Skin of body (tissue), 2 donors: ENCODE data around the gene ASB1. TPM values are rescaled to one million over a fixed set of nuclear protein-coding genes. Genes with fewer than 3 reads are reported as not detected.

Experiments
- DNase-seq: peaks from one replicate; lab custom pipeline; 2025; lab: John Stamatoyannopoulos, UW
- total RNA-seq: library from RNA; depleted of rRNA; stranded (reverse); fragments of >200 nt; gene quantifications from one replicate; pipeline ENCODE4 v1.2.3, GENCODE V29; 2014

The ASB1 gene, protein sequence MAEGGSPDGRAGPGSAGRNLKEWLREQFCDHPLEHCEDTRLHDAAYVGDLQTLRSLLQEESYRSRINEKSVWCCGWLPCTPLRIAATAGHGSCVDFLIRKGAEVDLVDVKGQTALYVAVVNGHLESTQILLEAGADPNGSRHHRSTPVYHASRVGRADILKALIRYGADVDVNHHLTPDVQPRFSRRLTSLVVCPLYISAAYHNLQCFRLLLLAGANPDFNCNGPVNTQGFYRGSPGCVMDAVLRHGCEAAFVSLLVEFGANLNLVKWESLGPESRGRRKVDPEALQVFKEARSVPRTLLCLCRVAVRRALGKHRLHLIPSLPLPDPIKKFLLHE
- 13.4 TPM for total RNA-seq

DNA sequence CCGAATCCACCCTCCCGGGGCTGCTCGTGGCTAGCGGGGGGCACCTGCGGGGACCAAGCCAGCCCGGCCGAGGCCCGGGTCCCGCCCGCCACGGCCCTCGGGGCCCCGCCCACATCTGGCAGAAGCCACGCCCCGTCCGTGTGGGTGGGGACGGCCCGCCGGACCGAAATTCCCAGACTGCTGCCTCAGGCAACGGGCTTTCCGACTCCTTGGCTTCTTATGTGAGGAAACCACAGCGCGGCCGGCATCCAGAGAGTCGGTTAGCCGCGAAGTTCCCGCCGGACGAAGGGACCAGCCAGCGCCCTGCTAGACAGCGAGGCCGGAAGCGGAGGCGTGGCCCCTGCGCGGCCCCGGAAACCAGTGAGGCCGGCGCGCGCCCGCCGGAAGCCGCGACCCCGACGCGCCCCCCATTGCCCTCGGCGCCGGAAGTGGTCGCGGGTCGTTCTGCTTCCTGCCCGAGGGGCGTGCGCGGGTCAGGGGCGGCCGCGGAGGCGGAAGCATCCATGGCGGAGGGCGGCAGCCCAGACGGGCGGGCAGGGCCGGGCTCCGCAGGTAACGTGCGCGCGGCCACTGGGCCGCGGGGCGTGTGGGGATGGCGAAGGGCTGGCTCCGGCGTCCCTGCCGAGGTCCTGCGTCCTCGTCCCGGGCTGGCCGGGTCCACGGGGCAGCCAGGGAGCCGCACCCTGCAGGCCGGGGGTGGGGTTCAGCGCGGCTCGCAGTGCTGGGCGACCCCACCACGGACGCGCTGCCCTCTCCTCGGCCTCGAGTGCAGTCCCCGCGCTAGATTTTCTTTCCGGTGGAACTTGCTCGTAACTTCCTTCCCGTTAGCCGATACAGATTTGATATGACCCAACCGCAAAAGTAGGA, at the start of gene ASB1:
Gene ASB1 (plus strand): TSS at position 360 of the 867 bp plus-strand sequence. CDS start 144 bp downstream, at position 504.
- DNase-seq = peak; percentile 70

DNA sequence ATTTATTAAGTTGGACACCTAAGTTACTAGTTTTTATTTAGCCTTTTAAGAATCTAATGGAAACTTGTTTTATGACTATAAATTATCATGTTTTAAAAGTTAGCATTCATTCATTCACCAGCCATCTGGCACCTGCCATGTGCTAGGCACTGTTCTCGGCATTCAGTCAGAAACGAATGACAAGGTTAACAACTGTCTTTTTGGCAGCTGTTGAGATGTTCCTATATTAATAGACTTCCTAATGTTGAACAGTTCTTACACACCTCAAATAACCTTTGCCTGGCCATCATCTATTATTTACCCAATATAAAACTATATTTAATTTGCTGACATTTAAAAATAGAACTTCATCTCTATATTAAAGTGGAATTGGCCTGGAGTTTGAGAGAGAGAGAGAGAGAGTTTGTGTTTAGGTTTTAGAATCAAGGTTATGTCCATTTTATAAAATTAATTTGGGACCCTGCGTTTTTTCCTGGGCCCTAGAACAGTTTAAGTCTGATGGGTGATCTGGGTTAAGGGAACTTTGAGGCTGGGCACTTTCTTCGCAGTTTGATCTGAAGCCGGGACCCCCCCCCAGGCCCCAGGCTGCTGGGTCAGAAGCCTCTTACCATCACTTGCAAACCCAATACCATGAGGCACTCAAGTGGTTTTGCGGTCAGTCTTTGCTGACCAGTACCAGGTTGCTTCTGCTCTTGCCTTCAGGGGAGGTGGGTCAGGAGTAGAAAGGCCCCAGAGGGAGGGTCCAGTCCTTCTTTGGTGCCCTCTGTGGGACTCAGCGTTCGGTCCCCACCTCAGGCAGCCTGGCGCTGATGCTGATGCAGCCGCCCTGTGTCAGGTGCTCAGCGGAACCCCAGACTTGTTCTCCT, 48.3 kb upstream of the ASB1 start:
- no peak for DNase-seq

DNA sequence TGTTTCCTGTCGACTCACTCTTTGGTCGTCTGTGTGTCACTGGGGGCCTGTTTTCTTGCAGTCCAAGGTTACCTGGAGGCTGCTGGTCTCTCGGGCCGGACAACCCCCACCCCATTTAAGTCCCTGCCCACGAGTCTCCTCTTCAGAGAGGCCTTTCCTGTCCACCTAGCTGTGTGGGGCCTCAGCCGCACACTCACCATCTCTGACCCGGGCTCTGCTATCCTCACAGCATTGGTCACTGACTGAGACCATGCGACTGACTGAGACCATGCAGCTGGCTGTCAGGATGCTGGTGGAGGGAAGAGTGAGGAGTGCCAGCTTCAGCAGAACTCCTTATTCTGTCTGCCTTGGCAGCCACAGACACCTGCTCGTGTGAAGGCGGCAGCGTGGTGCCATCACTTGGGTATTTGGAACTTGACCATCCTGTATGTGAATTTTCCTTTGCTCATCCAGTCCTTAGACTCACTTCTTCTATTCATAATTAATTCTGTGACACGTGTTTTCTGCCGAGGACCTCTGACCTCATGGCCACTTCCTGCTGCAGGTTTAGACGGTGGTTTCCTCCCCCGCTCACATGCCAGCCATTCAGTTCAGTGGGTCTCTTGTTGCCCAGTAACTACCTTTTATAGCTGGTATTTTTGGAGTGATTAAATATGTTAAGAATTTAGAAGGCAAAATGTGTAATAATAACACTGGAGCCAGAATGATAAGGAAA, 47.5 kb upstream of the ASB1 start:
- no peak for DNase-seq

DNA sequence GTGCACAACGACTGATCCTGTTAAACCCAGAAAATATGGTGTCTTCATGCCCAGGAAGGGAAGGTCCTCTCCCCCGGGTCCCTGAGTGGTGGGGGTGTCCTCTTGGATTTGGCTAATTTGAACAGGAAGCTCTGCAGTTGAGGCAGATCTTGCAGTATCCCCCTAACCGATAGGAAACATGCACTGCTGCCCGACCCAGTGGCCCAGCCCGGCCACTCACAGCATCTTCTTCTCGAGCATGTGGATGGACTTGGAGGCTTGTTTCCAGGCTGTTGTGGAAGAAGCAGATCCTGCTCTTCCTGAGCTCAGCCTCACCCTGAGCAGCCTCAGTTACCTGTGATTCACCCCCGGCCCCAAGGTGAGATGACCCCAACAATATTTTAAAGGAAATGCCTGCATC, 46.4 kb upstream of the ASB1 start:
- DNase-seq = no peak

DNA sequence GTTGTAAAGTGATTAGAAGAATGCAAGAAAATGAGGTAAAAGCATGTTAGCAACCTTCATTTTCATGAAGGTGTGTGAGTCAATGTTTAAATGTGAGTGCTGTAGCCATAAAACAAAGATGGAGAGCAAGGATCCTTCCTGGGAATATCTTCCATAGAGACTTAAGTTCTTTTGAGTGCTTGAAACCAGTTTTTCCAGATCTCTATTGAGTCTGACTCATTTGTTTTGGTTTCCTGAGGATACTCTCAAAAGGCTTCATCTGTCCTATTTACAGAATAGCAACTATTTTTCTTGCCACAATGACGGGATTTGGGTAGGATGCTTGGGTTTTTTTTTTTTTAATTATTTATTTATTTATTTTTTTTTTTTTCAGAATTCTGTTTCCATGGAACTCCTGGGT, 45.9 kb upstream of the ASB1 start:
- DNase-seq = no peak

DNA sequence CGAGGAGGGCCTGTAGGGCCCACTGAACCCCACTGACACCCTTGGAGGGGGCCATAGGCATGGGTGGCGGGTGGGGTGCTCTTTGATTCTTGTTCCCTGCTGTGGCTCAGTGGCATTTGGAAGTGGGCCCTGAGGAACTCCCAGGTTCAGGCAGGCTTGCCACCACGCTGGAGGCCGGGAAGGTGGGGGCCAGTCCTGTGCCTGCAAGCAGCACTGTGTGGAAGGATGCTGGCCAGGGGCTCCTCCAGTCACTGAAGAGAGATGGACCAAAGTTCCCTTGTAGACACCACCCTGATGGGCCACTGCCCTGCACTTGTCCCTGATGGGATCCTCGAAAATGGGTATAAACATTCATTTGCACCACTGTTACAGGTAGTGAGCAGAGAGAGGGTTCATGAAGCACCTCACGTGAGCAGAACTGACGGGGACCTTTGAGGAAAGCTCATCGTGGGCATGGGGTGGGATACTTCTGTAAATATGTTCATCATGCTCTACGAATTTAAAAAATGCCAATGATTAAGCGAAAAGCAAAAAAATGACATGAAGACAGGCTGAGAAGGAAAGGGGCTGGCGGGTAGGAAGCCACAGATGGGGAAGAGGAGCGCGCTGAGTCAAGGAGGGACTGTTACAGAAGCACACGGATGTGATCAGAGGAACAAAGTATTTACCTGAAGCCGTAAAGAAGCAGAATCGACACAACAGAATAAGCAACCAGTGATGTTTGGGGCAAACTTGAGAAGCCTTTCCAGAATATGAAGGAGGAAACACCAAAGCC, 45.2 kb upstream of the ASB1 start:
- DNase-seq = no peak

GRCh38 chr2:238382381-238382781, 44.3 kb upstream of the ASB1 start:
- no peak for DNase-seq

- DNase-seq = no peak
These were observed 43.6 kb upstream of the ASB1 start for GRCh38 chr2:238383135-238383534.

DNA sequence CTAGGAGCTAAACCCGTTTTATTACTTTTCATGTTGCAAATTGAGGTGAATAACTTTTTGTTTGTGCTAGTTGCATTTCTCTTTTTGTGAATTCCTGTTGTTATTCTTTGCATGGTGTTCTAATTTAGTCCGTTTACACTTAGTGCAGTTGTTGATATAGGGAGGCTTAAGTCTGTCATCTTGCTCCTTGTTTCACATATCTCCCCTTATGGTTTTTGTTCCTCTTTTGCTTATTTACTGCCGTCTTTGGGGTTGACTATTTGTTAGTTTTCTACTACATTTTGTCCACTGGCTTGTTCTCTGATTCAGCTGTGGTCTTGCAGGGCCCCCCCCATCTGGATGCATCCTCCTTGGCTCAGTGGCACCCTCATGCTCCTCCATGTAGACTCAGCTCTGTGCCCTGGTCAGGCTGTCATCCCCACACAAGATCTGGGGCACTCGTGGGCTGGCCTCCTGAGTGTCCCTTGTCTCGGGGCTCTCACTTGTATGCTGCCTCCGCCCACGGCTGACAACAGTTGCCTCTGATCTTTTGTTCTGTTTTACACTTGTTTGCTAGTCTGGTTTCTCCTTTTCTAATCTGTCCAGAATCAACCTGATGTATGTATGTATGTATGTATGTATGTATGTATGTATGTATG, 42.9 kb upstream of the ASB1 start:
- DNase-seq = no peak

DNA sequence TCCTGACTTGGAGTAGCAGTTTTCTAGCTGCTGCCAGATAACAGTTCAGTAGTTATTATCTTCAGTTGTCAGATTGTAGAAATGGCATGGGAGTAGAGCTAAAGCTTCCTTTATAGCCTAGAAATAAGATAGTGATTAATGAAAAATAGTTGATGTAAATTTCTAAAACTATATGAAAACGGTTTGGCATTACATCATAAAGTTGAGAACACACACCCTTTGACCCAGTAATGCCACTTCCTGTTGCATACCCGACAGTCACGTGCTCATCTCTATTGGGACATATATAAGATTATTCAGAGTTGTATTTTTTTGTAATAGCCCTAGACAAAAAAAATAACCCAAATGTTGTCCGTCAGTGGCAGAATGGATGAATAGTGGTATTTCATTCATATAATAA, 39.4 kb upstream of the ASB1 start:
- no peak for DNase-seq

DNA sequence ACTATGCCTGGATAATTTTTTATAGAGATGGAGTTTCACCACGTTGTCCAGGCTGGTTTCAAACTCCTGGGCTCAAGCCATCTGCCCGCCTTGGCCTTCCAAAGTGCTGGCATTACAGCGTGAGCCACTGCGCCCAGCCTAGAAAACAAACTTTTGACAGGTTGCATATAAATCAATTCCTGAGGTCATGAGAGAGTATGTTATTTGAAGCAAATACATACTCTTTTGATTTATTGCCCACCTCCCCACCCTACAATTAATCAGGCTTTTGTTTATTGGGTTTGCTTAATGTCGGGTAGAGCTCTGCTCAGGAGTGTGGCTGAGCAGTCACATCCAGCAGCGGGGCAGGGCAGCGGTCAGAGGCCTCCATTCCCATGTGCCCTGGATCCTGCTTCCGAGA, 37.9 kb upstream of the ASB1 start:
- no peak for DNase-seq

DNA sequence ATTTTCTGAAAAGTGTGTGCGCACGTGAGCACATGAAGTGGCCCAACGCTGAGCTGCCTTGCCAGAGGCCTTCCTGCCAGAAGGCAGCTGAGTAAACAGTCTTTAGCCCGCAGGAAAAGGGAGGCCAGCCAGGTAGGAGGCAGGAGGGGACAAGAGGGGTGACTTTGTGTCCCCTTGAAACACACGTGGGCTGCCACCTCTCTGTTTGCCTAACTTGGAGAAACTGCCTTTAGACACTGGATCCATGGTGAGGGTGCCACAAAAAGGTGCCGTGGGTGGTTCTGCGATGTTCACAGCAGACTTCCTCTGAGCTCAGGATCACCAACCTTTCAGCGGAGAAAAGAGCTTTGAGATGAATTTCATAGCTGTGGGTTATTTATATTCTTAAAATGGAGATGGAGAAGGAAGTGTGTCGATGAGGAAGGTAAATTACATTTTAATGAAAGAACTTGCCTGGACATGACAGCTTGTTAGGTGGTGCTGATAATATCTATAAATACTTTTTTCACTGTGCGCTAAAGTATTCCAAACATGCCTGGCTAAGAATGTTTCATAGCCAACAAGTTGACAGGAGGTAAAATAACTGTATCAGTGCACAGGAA, 36.6 kb upstream of the ASB1 start:
- no peak for DNase-seq

- no peak for DNase-seq
These were observed 35.6 kb upstream of the ASB1 start for GRCh38 chr2:238391042-238391689.

DNA sequence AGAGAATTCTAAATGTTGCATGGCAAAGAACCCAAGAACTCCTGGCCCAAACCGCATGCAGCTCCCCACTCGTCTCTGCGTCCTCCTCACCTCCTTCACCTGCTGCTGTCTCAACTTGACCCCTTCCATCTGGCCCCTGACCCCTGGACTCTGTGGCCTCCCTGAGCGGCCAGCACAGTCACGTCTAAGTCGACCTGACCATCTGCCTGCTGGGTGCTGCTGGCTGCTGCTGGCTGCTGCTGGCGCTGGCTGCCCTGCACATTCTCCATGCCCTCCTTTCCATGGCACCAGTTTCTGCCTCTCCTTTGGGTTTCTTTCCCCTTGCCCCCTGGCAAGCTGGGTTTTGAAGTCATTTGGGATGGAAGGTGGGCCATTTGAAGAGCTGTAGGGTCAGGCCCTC, 30.1 kb upstream of the ASB1 start:
- DNase-seq = no peak

DNA sequence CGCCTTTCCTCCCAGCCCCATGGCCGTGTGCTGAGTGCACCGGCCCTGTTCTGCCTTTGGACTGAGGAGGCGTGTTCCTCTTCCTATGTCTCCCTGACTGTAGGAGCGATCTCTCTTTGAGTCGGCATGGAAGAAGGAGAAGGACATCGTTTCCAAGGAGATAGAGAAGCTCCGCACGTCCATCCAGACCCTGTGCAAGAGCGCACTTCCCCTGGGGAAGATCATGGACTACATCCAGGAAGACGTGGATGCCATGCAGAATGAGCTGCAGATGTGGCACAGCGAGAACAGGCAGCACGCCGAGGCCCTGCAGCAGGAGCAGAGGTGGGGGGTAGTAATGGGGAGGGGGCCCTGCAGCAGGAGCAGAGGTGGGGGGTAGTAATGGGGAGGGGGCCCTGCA, 29.4 kb upstream of the ASB1 start:
- no peak for DNase-seq

DNA sequence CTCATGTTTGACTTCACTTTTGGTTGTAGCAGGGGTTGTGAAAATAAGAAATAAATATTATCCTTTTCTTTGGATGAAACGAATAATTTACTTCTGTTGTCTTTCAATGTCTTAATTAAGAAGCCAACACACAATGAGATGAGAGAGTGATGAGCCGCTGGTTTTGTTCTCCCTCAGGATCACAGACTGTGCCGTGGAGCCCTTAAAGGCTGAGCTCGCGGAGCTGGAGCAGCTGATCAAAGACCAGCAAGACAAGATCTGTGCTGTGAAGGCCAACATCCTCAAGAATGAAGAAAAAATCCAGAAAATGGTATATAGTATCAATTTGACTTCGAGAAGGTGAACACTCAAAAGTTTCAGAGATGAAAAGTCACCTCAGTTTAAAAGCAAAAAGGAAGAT, 28.1 kb upstream of the ASB1 start:
- no peak for DNase-seq

- no peak for DNase-seq
These were observed 27.6 kb upstream of the ASB1 start for GRCh38 chr2:238399094-238399493.

GRCh38 chr2:238401551-238401950, 25.2 kb upstream of the ASB1 start:
- no peak for DNase-seq
